WTC11 (cell line): Measurements from ENCODE around the gene SPINK6. TPM values are rescaled to one million over a fixed set of nuclear protein-coding genes. Genes with fewer than 3 reads are reported as not detected.

ENCODE experiments used
- ATAC-seq: fragments of 200-7000 bp; cut with Tn5 transposase; 2 replicates; pipeline ENCODE4 v1.10.0; 2021; ENCODE audit warnings: mild to moderate bottlenecking, moderate library complexity
- CTCF ChIA-PET: fragments of 300-600 bp; sonication (Branson Sonifier 250); formaldehyde crosslinking; loops from one replicate; lab custom pipeline; 2021; ENCODE audit warnings: antibody characterized with exemption; lab: Charles Lee
- POLR2A ChIA-PET: fragments of 350-600 bp; sonication (Branson Sonifier 250); formaldehyde crosslinking; loops from one replicate; lab custom pipeline; 2021; ENCODE audit warnings: antibody characterized with exemption; lab: Charles Lee
- DNase-seq: peaks from one replicate; pipeline ENCODE4 v3.0.0; 2021; ENCODE audit warnings: low spot score
- H3K27ac Mint-ChIP-seq: 2 replicates; pipeline ENCODE4 v1.8.0; 2021; ENCODE audit warnings: mixed read lengths
- H3K27me3 Mint-ChIP-seq: 2 replicates; pipeline ENCODE4 v1.8.0; 2021; ENCODE audit warnings: low read depth, mild to moderate bottlenecking, moderate library complexity, mixed read lengths
- H3K36me3 Mint-ChIP-seq: 2 replicates; pipeline ENCODE4 v1.8.0; 2021; ENCODE audit warnings: mixed read lengths
- H3K4me1 Mint-ChIP-seq: 2 replicates; pipeline ENCODE4 v1.8.0; 2022; ENCODE audit warnings: mixed read lengths
- H3K4me3 Mint-ChIP-seq: 2 replicates; pipeline ENCODE4 v1.8.0; 2021; ENCODE audit warnings: mild to moderate bottlenecking, moderate library complexity, mixed read lengths
- H3K9me3 Mint-ChIP-seq: 2 replicates; pipeline ENCODE4 v1.8.0; 2021; ENCODE audit warnings: mixed read lengths
- ATF6 ChIP-seq: sonication (generic); formaldehyde crosslinking; IDR thresholded peaks from 2 replicates; pipeline ENCODE4 v1.8.1; 2023; ENCODE audit warnings: mild to moderate bottlenecking, missing genetic modification reagents
- CTCF ChIP-seq: fragments of 200-600 bp; IDR thresholded peaks from 2 replicates; pipeline ENCODE4 v1.8.0; 2022; ENCODE audit warnings: antibody characterized with exemption
- E2F4 ChIP-seq: sonication (generic); formaldehyde crosslinking; IDR thresholded peaks from 2 replicates; pipeline ENCODE4 v1.8.1; 2022; ENCODE audit warnings: low read depth, mild to moderate bottlenecking, moderate library complexity, missing genetic modification reagents, borderline replicate concordance
- ELF4 ChIP-seq: sonication (generic); formaldehyde crosslinking; IDR thresholded peaks from 2 replicates; pipeline ENCODE4 v1.8.1; 2022; ENCODE audit warnings: low read depth, mild to moderate bottlenecking, moderate library complexity, missing genetic modification reagents
- ERG ChIP-seq: fragments of 250-450 bp; sonication (Bioruptor Pico); IDR thresholded peaks from 2 replicates; pipeline ENCODE4 v1.8.0; 2021; ENCODE audit warnings: mild to moderate bottlenecking
- ETV6 ChIP-seq: sonication (generic); formaldehyde crosslinking; IDR thresholded peaks from 2 replicates; pipeline ENCODE4 v1.8.1; 2022; ENCODE audit warnings: mild to moderate bottlenecking, missing genetic modification reagents
- GTF2I ChIP-seq: fragments of 250-450 bp; sonication (Bioruptor Pico); conservative IDR thresholded peaks from 2 replicates; pipeline ENCODE4 v1.4.0; 2021; ENCODE audit warnings: mild to moderate bottlenecking
- HMGXB4 ChIP-seq: sonication (generic); formaldehyde crosslinking; IDR thresholded peaks from 2 replicates; pipeline ENCODE4 v1.8.1; 2023; ENCODE audit warnings: mild to moderate bottlenecking, moderate library complexity, missing genetic modification reagents
- KAT7 ChIP-seq: sonication (generic); formaldehyde crosslinking; IDR thresholded peaks from 2 replicates; pipeline ENCODE4 v1.8.1; 2023; ENCODE audit warnings: missing genetic modification reagents, mild to moderate bottlenecking, borderline replicate concordance
- PREB ChIP-seq: sonication (generic); formaldehyde crosslinking; IDR thresholded peaks from 2 replicates; pipeline ENCODE4 v1.8.1; 2022; ENCODE audit warnings: mild to moderate bottlenecking, missing genetic modification reagents, moderate library complexity, borderline replicate concordance
- PRRX2 ChIP-seq: fragments of 250-450 bp; sonication (Bioruptor Pico); IDR thresholded peaks from 2 replicates; pipeline ENCODE4 v1.8.0; 2021; ENCODE audit warnings: mild to moderate bottlenecking
- STAT6 ChIP-seq: sonication (generic); formaldehyde crosslinking; conservative IDR thresholded peaks from 2 replicates; pipeline ENCODE4 v1.8.1; 2023; ENCODE audit warnings: mild to moderate bottlenecking, low read depth, missing genetic modification reagents, moderate library complexity
- TEAD1 ChIP-seq: sonication (generic); formaldehyde crosslinking; IDR thresholded peaks from 2 replicates; pipeline ENCODE4 v1.8.0; 2022; ENCODE audit warnings: mild to moderate bottlenecking, missing genetic modification reagents
- ZNF121 ChIP-seq: sonication (generic); formaldehyde crosslinking; IDR thresholded peaks from 2 replicates; pipeline ENCODE4 v1.8.0; 2023; ENCODE audit warnings: missing genetic modification reagents
- ZNF425 ChIP-seq: fragments of 250-450 bp; sonication (Bioruptor Pico); conservative IDR thresholded peaks from 2 replicates; pipeline ENCODE4 v1.9.0; 2021; ENCODE audit warnings: mild to moderate bottlenecking
- total RNA-seq: library from RNA; stranded (reverse); gene quantifications from 3 replicates; pipeline ENCODE4 v1.2.3, GENCODE V29; 2021

The SPINK6 gene
- total RNA-seq, 1 experiment from 2014 or later, result not detected

GRCh38 chr5:148168246-148168645 lies 34.6 kb upstream of the SPINK6 start, which contains the start of gene SPINK14 (continued):
- TF ChIP-seq ZNF425 (CRISPR knock-in tag), result no peak

GRCh38 chr5:148172377-148172776 lies 30.5 kb upstream of the SPINK6 start:
- TF ChIP-seq ELF4 (CRISPR knock-in tag), result no peak
- no peak for TF ChIP-seq HMGXB4
- TF ChIP-seq ERG (CRISPR knock-in tag), result no peak
- no peak for TF ChIP-seq ETV6
- TF ChIP-seq PREB (CRISPR knock-in tag), result no peak
- no peak for TF ChIP-seq CTCF
- TF ChIP-seq ZNF121, result no peak
- no peak for TF ChIP-seq STAT6 (CRISPR knock-in tag)
- no peak for TF ChIP-seq TEAD1 (CRISPR knock-in tag)
- no peak for TF ChIP-seq PRRX2 (CRISPR knock-in tag)
- no peak for TF ChIP-seq KAT7 (CRISPR knock-in tag)
- POLR2A ChIA-PET, result no interaction called here
- Mint-ChIP-seq H3K9me3 (no peaks in the 10 kb centered on the region), H3K4me3 (no peak overlapping the region), H3K27ac (no peak overlapping the region), H3K4me1 (no peaks in the 10 kb centered on the region), H3K27me3 (no peaks in the 10 kb centered on the region), H3K36me3 (no peaks in the 10 kb centered on the region)
- CTCF ChIA-PET, result no interaction called here
- ATAC-seq (no peak), DNase-seq (no peak)

GRCh38 chr5:148176480-148176879 lies 26.4 kb upstream of the SPINK6 start:
- Mint-ChIP-seq H3K36me3 (no peaks in the 10 kb centered on the region), H3K4me3 (no peak overlapping the region), H3K27ac (no peak overlapping the region), H3K9me3 (no peaks in the 10 kb centered on the region), H3K4me1 (no peaks in the 10 kb centered on the region), H3K27me3 (no peaks in the 10 kb centered on the region)
- ChIA-PET POLR2A (no interaction called here), CTCF (no interaction called here)
- no peak for ATAC-seq
- DNase-seq, result no peak
- TF ChIP-seq E2F4 (CRISPR knock-in tag) (no peak), GTF2I (CRISPR knock-in tag) (no peak), ATF6 (CRISPR knock-in tag) (no peak)
